ENCODE measurements around the gene SH3BP4.
A peak's percentile ranks its signal among the peaks of the same experiment; 100 is the strongest.

The SH3BP4 gene, protein sequence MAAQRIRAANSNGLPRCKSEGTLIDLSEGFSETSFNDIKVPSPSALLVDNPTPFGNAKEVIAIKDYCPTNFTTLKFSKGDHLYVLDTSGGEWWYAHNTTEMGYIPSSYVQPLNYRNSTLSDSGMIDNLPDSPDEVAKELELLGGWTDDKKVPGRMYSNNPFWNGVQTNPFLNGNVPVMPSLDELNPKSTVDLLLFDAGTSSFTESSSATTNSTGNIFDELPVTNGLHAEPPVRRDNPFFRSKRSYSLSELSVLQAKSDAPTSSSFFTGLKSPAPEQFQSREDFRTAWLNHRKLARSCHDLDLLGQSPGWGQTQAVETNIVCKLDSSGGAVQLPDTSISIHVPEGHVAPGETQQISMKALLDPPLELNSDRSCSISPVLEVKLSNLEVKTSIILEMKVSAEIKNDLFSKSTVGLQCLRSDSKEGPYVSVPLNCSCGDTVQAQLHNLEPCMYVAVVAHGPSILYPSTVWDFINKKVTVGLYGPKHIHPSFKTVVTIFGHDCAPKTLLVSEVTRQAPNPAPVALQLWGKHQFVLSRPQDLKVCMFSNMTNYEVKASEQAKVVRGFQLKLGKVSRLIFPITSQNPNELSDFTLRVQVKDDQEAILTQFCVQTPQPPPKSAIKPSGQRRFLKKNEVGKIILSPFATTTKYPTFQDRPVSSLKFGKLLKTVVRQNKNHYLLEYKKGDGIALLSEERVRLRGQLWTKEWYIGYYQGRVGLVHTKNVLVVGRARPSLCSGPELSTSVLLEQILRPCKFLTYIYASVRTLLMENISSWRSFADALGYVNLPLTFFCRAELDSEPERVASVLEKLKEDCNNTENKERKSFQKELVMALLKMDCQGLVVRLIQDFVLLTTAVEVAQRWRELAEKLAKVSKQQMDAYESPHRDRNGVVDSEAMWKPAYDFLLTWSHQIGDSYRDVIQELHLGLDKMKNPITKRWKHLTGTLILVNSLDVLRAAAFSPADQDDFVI

DNA sequence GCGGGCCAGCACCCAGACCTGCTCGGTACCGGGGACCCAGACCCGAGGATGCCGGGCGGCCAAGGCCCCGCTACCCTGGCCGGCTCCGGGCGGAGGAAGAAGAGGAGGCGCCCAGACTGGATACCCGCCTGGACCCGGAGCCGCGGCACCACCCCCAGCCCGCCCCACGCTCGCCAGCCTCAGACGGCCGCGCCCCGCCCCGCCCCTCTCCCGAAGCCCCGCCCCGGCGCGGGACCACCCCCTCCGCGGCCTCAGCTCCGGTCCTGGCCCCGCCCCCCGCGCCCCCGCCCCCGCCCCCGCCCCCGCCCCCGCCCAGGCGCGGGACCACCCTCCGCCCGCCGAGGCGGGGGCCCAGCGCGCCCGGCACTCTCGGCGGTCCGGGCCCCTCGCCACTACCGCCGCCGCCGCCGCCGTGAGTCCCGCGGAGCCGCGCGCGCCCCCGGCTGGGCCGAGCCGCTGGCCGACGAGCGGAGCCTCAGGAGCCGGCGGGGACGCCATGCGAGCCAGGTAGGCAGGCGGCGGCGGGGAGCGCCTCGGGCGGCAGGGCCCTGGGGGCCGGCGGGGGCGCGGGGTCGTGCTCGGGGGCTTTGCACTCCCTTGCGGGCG, at the start of gene SH3BP4:
TSS of gene SH3BP4 (plus strand) at position 354 of the 606 bp plus-strand sequence. CDS start 82,986 bp downstream, outside the sequence.
- peak; percentile 93 for DNase-seq (ENCODE audit: low spot score)

DNA sequence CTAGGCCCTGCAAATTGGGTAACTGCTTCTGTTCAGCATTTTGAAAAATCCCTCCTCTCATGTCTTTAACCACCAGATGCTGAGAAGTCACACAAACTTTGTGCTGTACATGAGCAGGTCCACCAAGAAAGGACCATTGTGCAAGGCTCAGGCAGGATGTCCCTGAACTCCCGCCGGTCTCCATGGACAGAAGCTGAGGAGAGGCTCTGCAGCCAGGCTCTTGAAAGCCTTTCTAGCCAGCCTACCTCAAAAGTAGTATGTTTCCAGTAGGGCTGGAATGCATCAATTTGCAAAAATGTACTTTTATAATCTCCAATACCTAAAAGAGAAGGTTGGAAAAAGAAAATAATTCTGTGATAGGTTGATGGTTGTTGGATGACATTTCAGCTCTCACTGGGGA, 47.0 kb upstream of the SH3BP4 start:
- no peak for DNase-seq (ENCODE audit: low spot score)

DNA sequence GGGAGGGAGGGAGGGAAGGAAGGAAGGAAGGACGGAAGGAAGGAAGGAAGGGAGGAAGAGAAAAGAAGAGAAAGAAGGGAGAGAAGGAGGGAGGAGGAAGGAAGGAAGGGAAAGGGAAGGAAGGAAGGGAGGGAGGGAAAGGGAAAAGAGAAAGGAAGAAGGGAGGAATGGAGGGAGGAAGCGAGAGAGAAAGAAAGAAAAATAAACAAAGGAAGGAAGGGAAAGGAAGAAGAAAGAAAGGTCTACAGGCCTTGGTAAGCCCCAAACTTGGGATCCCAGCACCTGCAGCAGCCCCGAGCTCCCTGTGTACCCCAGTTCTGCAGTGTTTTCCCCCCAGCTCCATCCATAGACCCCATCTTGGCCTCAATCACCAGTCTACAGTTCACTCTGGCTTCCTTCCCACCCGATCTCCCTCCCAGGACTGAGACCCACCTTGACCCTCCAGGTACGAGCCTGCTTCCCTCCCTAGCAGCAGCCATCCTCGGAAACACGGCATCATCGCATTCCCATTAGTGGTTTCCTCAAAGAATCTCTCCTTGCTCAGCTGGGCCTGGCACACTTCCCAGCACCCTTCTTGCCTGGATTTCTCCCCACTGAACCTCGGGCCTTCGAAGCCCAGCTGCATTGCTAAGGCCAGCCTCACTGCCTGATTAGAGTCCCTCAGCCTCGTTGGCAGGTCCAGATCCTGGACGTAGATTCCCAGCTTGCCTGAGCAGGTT, 46.1 kb upstream of the SH3BP4 start:
- DNase-seq (ENCODE audit: low spot score) = no peak

DNA sequence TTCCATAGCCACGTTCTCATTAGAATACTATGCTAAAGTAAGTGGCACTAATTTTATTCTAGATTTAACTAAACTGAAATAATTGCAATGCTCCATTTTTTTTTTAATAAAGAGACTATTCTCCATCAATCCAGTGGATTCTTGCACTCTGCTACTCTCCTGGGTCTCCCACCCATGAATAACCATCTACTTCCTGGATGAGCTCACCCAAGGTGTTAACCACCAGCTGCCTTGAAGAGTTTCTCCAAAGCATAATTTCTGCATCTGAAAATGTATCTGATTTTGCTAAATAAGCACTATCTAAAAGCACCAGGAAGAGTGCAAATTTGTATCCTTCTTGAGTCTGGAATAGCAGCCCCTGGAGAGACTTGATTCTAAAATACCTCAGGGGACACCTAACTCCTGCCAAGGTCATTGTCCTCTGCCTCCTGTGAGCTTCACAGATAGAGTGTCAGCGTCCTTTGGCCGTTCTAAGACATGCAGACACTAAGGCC, 41.6 kb upstream of the SH3BP4 start:
- DNase-seq (ENCODE audit: low spot score) = no peak

DNA sequence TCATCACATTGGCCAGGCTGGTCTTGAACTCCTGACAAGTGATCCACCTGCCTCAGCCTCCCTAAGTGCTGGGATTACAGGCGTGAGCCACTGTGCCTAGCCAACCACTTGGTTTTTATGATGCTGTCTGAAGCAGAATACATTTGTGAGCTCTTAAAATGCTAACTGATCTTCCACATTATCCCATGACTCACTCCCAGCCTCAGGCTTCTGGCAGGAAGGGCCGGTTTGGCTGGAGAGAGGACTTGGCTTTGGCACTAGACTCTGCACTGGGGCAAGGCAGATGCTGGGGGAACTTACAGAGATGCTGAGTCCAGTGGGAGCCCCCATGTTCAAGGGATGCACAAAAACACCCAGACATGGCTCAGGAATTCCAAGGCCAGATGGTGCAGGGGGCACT, 40.5 kb upstream of the SH3BP4 start:
- DNase-seq (ENCODE audit: low spot score) = no peak

DNA sequence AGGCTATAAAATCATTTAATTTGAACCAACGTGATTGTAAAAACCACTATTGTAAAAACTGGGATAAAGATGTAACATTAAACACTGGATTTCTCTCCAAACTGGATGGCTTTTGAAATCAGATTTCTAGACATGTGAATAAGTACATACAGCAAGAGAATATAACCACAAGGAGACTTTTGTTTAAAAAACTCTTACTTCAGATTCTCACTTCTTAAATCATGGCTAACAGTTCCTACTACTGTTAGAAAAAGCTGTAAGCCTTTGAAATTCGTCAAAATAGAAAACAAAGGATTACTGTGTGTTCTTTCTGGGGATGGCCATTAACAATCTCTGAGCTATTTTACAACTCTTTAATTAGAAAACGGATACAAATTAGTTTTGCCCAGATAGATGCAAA, 39.4 kb upstream of the SH3BP4 start:
- DNase-seq (ENCODE audit: low spot score) = no peak

DNA sequence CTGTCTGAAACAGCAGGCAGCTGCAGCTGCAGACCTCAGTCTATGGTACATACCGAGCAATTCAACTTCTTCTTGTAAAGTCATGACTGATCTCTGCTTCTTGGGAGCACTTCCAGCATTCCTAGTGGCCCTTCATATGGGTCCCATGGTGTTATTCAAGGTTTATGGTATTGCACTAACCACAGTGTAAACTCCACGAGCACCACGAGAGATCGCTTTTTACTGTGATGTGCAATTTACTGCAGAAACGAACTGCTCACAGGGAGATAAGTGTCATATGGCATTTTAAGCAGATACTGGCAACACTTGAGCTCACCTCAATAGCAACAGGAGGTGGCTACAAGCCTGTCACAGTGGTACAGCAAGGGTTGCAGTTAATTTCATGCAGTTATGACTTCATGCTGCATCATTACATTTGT, 38.6 kb upstream of the SH3BP4 start:
- no peak for DNase-seq (ENCODE audit: low spot score)

DNA sequence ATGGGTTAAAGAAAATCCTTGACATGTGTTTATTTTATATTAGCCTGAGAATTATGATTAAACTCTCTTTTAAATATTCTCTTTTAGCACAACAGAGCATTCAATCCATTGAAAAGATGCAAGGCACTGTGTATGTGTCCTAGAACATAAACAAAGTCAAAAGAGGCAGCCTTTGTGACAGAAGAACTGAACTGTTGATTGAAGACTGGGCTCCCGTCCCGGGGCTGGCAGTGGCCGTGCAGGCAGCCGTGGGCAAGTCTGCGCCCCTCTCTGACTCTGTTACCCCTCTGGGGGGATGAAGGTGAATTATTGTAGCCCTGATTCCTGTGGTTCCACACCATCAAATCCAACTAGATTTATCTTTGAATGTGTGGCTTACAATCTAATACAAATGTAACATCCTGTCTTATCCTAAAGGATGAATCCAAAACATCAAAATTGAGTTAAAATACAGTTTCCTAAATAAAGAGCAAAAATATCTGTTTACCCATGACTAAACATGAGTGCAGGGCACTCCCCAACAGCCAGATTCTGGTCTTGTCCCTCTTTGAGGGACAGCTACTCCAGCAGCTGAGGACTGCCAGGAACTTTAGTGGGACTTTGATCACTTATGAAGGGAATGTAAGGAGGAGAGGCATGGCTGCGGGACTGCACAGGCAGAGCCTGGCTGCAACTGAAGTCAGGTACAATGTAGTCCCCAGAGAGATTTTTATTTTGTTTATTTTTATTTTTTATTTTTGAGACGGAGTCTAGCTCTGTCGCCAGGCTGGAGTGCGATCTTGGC, 37.3 kb upstream of the SH3BP4 start:
- no peak for DNase-seq (ENCODE audit: low spot score)

DNA sequence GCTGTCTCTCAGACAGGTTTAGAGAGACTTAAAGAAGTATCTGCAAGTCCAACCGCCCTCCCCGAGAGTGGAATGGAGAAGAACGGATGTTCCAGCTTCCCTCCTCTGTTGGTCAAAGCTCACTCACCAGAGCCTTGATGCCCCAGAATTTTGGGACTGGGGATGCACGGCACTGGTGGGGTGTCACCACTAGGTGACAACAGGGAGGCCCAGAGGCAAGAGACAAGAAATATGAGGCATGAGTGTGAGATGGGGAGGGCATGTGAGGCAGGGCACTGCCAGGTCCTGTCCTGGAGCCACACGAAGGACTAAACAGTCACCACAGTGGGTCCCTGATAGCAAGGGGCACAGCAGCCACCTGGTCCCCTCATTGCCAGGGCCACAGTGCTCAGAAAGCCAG, 35.1 kb upstream of the SH3BP4 start:
- DNase-seq (ENCODE audit: low spot score) = no peak

DNA sequence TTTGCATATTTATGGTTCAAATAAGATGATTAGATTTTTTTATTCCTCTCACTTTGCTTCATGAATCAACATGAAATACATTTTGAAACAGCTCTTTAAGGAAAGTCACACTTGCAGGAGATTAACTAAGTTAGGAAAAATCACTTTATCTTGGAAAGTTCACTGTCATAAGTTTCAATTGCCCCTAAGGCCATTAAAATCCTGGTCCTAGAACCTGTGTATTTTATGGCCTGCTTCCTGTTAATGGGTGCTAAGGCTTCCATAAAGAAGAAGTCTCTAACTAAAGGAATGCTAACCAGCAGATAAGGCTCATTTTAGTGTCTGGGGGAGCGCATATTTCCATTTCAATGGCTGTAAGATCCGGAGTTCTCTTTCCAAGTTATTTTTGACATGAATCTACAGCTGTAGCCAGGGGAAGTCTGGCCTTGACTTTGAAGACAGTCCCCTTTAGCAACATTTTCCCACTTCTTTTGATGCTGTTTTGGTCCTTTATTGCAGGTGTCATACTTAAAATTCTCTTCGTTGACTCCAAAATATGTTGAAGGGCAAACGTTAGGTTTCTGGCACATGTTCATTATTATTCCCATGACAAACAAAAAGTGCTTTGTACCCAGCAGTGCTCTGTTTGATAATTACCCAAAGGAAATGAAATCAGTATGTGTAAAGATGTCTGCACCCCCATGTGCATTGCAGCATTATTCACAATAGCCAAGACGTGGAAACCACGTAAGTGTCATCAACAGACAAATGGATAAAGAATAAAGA, 34.4 kb upstream of the SH3BP4 start:
- DNase-seq (ENCODE audit: low spot score) = no peak

DNA sequence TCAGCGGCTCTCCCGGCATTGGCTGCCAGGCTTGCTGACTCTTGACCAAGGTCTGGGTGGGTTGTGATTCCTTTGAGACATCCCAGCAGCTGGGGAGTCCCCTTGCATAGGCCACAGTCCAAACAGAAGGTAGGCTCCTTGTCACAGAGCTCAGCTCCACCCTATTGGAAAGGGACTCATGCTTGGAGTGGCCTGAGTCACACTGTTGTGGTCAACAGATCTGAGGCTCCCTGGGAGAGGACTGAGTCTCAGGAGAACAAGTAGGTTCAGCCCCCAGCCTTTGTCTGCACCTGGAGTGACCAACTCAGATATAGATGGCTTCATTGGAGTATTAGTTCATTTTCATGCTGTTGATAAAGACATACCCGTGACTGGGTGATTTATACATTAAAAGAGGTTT, 32.1 kb upstream of the SH3BP4 start:
- DNase-seq (ENCODE audit: low spot score) = no peak

DNA sequence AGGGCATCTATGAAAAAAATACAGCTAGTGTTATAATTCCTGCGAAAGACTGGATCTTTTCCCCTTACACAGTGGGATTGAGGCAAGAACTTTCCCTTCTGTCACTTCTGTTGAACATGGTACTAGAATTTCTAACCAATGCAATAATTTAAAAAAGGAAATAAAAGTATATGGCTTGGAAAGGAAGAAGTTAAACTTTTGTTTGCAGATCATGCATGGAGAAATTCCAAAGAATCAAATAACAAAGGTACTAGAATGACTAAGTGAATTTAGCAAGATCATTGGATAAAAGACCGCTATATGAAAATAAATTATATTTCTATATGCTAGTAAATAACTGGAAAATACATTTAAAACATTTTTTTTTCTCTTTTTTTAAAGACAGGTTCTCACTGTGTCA, 31.0 kb upstream of the SH3BP4 start:
- DNase-seq (ENCODE audit: low spot score) = no peak

DNA sequence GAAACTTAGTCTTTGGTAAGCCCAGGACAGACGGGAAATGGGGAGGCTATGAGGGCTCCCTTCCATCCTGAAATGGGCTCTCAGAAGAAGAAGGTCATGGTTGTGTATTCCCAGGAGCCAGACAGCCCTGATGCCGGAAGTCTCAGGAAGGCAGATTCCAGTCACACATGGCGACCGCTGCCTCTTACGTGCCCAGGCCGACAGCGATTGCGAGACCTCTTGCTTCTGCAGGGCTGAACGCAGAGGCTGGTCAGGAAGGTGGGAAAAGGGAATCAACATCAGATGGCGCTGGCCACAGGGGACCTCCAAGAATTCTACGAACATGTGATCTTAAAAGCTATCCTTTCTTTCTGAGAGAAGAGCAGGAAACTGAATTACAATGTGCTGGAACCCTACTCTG, 22.8 kb upstream of the SH3BP4 start:
- no peak for DNase-seq (ENCODE audit: low spot score)

DNA sequence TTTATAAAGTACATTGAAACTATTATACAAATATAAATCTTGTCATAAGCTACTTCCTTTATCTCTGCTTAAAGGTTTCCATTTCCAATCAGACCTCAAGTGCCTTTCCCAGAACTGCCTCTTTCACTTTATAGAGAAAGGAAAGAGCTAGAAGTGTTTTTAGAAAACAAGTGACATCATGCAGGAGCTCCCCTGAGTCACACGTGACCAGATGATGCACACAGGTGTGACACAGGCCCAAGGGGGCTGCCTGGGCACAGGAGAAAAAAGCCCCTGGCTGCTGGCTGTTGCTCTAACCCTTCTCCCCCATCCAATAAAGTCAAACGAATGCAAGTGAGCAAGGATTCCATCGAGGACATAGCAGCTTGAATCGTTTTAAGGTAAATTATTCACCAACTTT, 21.4 kb upstream of the SH3BP4 start:
- DNase-seq (ENCODE audit: low spot score) = no peak

DNA sequence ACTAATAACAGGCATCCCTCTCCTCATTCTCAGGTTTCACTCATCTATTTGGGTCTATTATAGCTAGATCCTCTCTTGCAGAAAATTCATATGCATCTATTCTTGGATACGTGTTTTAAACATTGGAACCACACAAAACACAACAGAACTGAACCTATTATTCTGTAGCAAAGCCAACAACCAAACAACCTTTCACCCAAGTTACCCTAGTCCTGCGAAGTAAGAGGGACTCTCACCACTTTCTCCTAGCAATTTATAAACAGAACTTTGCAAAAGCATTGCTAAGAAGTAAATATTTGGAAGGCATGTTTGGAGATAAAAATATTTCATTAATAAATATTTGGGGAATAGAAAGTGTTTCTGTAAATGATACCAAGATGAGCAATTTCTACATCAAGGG, 20.4 kb upstream of the SH3BP4 start:
- DNase-seq (ENCODE audit: low spot score) = no peak

DNA sequence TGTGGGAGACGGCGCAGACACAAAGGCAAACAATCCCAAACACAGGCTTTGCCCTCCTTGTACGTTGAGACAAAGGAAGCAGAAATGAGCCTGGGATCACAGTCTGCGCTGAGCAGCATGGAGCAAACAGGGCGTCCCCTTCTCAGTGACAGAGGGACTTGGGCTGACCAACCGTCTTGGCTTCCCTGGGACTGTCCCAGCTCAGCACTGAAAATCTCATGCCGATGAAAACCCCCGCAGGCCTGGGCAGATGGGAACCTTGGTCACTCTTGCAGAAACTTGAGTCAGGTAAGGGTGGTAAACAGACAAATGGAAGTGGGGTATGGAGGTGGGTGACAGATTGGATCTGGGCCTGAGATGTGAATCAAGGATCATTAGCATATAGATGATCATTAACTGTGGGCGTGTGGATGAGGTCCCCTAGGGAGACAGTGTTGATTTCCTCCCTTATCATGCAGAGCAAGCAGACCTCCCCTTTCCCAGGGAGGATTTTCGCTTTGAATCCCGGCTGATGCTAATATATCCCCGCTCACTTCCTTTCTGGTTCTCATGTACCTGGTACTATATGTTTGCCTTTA, 19.1 kb upstream of the SH3BP4 start:
- peak; percentile 58 for DNase-seq (ENCODE audit: low spot score)

DNA sequence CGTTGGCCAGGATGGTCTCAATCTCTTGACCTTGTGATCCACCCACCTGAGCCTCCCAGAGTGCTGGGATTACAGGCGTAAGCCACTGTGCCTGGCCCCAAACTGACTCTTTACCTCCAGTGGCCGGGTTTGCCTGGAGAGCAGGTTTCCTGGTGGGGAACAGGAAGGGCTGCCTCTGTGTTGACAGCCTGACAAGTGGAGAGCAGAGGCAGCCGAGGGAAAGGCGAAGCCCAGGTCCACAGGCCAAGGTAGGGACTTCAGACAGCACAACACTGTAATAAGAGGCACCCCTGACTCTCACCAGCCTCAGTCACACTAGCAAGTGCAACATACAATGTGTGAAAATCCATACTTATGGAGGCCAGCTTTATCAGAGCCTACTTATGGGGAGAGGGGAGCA, 16.5 kb upstream of the SH3BP4 start:
- DNase-seq (ENCODE audit: low spot score) = no peak

DNA sequence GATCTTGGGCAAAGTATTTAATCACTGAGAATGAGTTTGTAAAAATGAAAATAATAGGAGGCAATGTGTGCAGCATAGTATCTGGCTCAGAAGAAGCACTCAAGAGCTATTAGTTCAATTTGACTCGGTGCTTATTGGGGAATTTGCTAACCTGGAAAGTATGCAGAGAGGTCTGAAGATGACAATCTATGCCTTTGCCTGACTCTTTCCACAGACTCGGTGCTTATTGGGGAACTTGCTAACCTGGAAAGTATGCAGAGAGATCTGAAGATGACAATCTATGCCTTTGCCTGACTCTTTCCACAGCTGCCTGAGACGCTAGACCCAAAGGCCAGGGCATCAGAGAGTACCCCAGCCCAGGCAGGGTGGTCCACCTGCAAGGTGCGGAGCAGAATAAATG, 12.2 kb upstream of the SH3BP4 start:
- DNase-seq (ENCODE audit: low spot score) = no peak

DNA sequence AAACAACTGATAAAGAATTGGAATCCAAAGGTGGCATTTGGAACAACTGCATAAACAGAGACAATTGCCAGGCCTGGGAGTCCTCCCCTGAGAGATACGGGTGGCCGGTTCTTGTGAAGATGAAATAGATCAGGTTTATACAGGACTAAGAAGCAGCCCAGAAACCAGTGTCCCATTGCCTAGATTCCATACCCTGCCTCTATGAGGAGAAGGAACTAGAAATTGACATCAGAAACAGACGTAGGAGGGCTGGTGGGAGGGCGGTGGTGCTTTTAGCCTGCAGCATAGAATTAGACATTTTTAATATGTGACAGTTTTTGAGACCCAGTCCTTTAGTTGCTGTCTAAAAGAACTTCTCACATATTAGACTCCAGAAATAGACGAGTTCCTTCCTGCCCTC, 11.8 kb upstream of the SH3BP4 start:
- DNase-seq (ENCODE audit: low spot score) = no peak

DNA sequence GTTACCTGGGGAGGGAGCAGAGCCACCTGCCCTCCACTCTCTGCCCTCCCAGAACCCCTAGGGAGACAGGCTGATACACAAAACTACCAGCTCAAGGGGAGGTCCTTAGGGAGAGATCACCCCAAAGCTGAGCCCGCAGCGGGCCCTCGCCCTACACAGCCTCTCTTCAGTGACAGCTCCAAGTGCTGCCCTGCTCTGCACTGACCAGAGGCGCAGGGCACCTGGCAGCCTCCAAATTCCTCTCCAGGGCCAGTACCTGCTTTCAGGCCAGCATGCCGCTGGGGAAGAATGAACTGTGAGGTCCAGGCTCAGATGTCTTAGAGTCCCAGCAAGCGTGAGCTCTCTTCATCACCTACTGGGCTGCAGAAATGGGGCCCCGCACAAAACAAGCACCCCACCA, 11.3 kb upstream of the SH3BP4 start:
- DNase-seq (ENCODE audit: low spot score) = no peak
